HepG2 (cell line): ENCODE measurements around the gene GNG5. TPM values are rescaled to one million over a fixed set of nuclear protein-coding genes. Genes with fewer than 3 reads are reported as not detected.
A peak's percentile ranks its signal among the peaks of the same experiment; 100 is the strongest.

Experiments
- ARNT2 ChIP-seq: sonication (generic); formaldehyde crosslinking; IDR thresholded peaks from 2 replicates; pipeline ENCODE4 v1.8.0; 2022; ENCODE audit warnings: mild to moderate bottlenecking, low read depth, missing genetic modification reagents, moderate library complexity
- ATF1 ChIP-seq: IDR thresholded peaks from 2 replicates; pipeline ENCODE4 v1.6.1; 2016; ENCODE audit warnings: mild to moderate bottlenecking, control low read depth
- CREB3 ChIP-seq: sonication (generic); formaldehyde crosslinking; IDR thresholded peaks from 2 replicates; pipeline ENCODE4 v1.5.0; 2020; ENCODE audit warnings: missing genetic modification reagents
- IRF1 ChIP-seq: sonication (generic); formaldehyde crosslinking; IDR thresholded peaks from 2 replicates; pipeline ENCODE4 v1.4.0; 2020; ENCODE audit warnings: low read depth, mild to moderate bottlenecking, missing genetic modification reagents
- MAX ChIP-seq: IDR thresholded peaks from 2 replicates; pipeline ENCODE4 v1.6.1; 2012; ENCODE audit warnings: inconsistent platforms
- NCOA2 ChIP-seq: sonication (generic); formaldehyde crosslinking; IDR thresholded peaks from 2 replicates; pipeline ENCODE4 v1.8.0; 2022; ENCODE audit warnings: inconsistent platforms
- RCOR2 ChIP-seq: IDR thresholded peaks from 2 replicates; pipeline ENCODE4 v1.6.1; 2016; ENCODE audit warnings: missing biosample characterization, missing genetic modification reagents
- RNF2 ChIP-seq: fragments of 450-650 bp; conservative IDR thresholded peaks from 2 replicates; pipeline ENCODE4 v1.6.1; 2016; ENCODE audit warnings: low read depth
- RXRA ChIP-seq: sonication (generic); formaldehyde crosslinking; IDR thresholded peaks from 2 replicates; pipeline ENCODE4 v1.5.1; 2020; ENCODE audit warnings: missing genetic modification reagents
- SAP130 ChIP-seq: IDR thresholded peaks from 2 replicates; pipeline ENCODE4 v1.6.1; 2016; ENCODE audit warnings: low read depth
- SNRNP70 ChIP-seq: fragments of 200-400 bp; formaldehyde crosslinking; IDR thresholded peaks from 2 replicates; pipeline ENCODE4 v1.6.1; 2017; ENCODE audit warnings: mild to moderate bottlenecking, low read depth, low read length, moderate library complexity
- SP1 ChIP-seq, 2 experiments: fragments of 450-650 bp in 1 of 2; sonication (generic) in 1 of 2; formaldehyde crosslinking in 1 of 2; IDR thresholded peaks; 2 replicates each; pipeline versions ENCODE4 v1.4.0 to v1.6.1; 2016 to 2020; ENCODE audit warnings: missing genetic modification reagents in 1 of 2
- ZBTB7B ChIP-seq: sonication (generic); formaldehyde crosslinking; IDR thresholded peaks from 2 replicates; pipeline ENCODE4 v1.4.0; 2020; ENCODE audit warnings: missing genetic modification reagents
- ZFP91 ChIP-seq: sonication (generic); formaldehyde crosslinking; IDR thresholded peaks from 2 replicates; pipeline ENCODE4 v1.9.0; 2022; ENCODE audit warnings: missing genetic modification reagents, mild to moderate bottlenecking, borderline replicate concordance
- ZNF251 ChIP-seq: sonication (generic); formaldehyde crosslinking; IDR thresholded peaks from 2 replicates; pipeline ENCODE4 v1.9.0; 2021; ENCODE audit warnings: mild to moderate bottlenecking, missing genetic modification reagents
- ZNF484 ChIP-seq: sonication (generic); formaldehyde crosslinking; IDR thresholded peaks from 2 replicates; pipeline ENCODE4 v1.5.1; 2020; ENCODE audit warnings: mild to moderate bottlenecking, low read depth, missing genetic modification reagents, borderline replicate concordance
- polyA plus RNA-seq, 8 experiments: library from polyadenylated mRNA; depleted of rRNA in 3 of 8; stranded (reverse) in 7 of 8; unstranded in 1 of 8; fragments of >200 nt; fragmentation: Illumina TruSeq in 4 of 8; extraction: Trizol in 4 of 8; gene quantifications; 2 replicates each; pipeline versions ENCODE4 v1.2.1 to v1.2.3, GENCODE V29; 2011 to 2016; ENCODE audit warnings: low read depth in 4 of 8, missing spikeins in 1 of 8, mixed read lengths in 1 of 8; ENCODE audit not compliant: insufficient read depth in 1 of 8
- total RNA-seq, 5 experiments: library from RNA; depleted of rRNA; stranded (reverse); fragments of >200 nt; fragmentation: Illumina TruSeq; extraction: Trizol; gene quantifications; 2 replicates each; pipeline ENCODE4 v1.2.3, GENCODE V29; 2016; ENCODE audit warnings: low read depth in 1 of 5

Gene GNG5
- total and polyA plus RNA-seq, 2 of the 13 experiments (the other 11 are each of a cell fraction or from before 2014, with no cell fraction given), result 103 to 137 TPM

- peak; percentile 53 for TF ChIP-seq RXRA (CRISPR knock-in tag)
- peak; percentile 25; the same call in 1 of the 2 replicates for TF ChIP-seq NCOA2
- no peak for TF ChIP-seq SP1 (IDR thresholded peaks at IDR 0.05)
- TF ChIP-seq SP1 (CRISPR knock-in tag; IDR thresholded peaks at IDR 0.05), result no peak
- no peak for TF ChIP-seq IRF1 (CRISPR knock-in tag)
- TF ChIP-seq RCOR2 (CRISPR knock-in tag), result no peak
- TF ChIP-seq ZNF484, result no peak
- TF ChIP-seq CREB3 (CRISPR knock-in tag), result 0 out of 2 replicates have a peak, but pooled peaks have one; percentile 30
- TF ChIP-seq RNF2, result 0 out of 2 replicates have a peak, but pooled peaks have one; percentile 33
- no peak for TF ChIP-seq ZNF251 (CRISPR knock-in tag)
- TF ChIP-seq SAP130, result peak; percentile 88
- TF ChIP-seq ATF1 (CRISPR knock-in tag), result peak; percentile 41; the same call in 1 of the 2 replicates
- 0 out of 2 replicates have a peak, but pooled peaks have one; percentile 23 for TF ChIP-seq ARNT2 (CRISPR knock-in tag)
- peak; percentile 80; the same call in 1 of the 2 replicates for TF ChIP-seq ZBTB7B (CRISPR knock-in tag)
- peak; percentile 67; the same call in 1 of the 2 replicates for TF ChIP-seq ZFP91 (CRISPR knock-in tag)
- TF ChIP-seq SNRNP70, result no peak
- peak; percentile 70 for TF ChIP-seq MAX
Measured at GRCh38 chr1:84478876-84479868, 27.2 kb downstream of the GNG5 start, which contains the start of gene RPF1 (continued).
